ENCODE measurements around the gene PRKAR1B. TPM values are rescaled to one million over a fixed set of nuclear protein-coding genes. Genes with fewer than 3 reads are reported as not detected.

PRKAR1B gene
- total and polyA plus RNA-seq, 8 donors: 4.5 to 45.8 (median 11.1) TPM

DNA sequence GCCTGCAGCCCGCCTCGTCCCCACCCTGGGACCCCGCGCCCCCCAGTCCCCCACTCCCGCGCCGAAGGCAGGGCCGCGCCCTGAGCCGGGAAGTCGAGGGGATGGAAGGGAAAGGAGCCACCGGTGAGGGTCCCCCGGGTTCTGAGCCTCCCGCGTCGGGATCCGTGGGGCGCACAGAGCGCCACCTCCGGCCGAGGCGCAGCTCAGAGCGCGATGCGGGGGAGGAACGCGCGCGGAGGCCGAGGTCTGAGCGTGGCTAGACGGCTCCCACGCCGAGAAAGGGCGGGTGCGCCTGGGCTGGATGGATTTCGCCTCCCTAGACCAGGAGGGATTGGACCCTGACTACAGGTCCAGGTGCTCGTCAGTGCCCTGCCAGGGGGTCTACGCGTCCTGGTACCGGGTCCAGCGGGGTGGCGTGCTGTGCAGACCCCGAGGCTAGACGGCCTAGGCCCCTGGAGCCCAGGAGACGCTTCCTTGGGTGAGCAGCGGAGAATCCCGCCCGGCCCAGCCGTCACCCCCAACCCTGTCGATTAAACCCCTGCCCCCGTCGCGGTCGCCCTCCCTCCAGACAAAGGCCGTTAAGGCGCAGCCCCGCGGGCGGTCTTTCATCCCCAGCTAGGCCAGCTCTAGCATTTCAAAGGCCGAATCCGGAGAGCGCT lies 206.4 kb downstream of the PRKAR1B start:
- peak overlapping the region; percentile 83 to 95 (median 92) for H3K27ac ChIP-seq
- TF ChIP-seq POLR2AphosphoS5 (IDR thresholded peaks at IDR 0.05) (no peak), EP300 (IDR thresholded peaks at IDR 0.05) (no peak), POLR2A (IDR thresholded peaks at IDR 0.05) (no peak)
- TF ChIP-seq, protein P1, sequence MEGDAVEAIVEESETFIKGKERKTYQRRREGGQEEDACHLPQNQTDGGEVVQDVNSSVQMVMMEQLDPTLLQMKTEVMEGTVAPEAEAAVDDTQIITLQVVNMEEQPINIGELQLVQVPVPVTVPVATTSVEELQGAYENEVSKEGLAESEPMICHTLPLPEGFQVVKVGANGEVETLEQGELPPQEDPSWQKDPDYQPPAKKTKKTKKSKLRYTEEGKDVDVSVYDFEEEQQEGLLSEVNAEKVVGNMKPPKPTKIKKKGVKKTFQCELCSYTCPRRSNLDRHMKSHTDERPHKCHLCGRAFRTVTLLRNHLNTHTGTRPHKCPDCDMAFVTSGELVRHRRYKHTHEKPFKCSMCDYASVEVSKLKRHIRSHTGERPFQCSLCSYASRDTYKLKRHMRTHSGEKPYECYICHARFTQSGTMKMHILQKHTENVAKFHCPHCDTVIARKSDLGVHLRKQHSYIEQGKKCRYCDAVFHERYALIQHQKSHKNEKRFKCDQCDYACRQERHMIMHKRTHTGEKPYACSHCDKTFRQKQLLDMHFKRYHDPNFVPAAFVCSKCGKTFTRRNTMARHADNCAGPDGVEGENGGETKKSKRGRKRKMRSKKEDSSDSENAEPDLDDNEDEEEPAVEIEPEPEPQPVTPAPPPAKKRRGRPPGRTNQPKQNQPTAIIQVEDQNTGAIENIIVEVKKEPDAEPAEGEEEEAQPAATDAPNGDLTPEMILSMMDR (IDR thresholded peaks at IDR 0.05): no peak
- WGBS, 5 donors: 8 to 21% (median 10%) methylated on average over 38 to 63 of the region's 63 CpGs
- H3K36me3 ChIP-seq: no peaks in the 10 kb centered on the region
- DNase-seq: peak in 1 of 2 donors; percentile 69
- peaks cover 5 to 83% (median 47%) of the 10 kb centered on the region in 3 donors for H3K27me3 ChIP-seq
- H3K9me3 ChIP-seq: no peaks in the 10 kb centered on the region
- peak overlapping the region; percentile 51 to 85 (median 72) for H3K4me3 ChIP-seq
- intact Hi-C loops (cut with DNase I; ENCODE audit: low total_unique reads): no loop called here
- H3K4me1 ChIP-seq: peaks cover 51 to 68% (median 62%) of the 10 kb centered on the region in 4 donors

DNA sequence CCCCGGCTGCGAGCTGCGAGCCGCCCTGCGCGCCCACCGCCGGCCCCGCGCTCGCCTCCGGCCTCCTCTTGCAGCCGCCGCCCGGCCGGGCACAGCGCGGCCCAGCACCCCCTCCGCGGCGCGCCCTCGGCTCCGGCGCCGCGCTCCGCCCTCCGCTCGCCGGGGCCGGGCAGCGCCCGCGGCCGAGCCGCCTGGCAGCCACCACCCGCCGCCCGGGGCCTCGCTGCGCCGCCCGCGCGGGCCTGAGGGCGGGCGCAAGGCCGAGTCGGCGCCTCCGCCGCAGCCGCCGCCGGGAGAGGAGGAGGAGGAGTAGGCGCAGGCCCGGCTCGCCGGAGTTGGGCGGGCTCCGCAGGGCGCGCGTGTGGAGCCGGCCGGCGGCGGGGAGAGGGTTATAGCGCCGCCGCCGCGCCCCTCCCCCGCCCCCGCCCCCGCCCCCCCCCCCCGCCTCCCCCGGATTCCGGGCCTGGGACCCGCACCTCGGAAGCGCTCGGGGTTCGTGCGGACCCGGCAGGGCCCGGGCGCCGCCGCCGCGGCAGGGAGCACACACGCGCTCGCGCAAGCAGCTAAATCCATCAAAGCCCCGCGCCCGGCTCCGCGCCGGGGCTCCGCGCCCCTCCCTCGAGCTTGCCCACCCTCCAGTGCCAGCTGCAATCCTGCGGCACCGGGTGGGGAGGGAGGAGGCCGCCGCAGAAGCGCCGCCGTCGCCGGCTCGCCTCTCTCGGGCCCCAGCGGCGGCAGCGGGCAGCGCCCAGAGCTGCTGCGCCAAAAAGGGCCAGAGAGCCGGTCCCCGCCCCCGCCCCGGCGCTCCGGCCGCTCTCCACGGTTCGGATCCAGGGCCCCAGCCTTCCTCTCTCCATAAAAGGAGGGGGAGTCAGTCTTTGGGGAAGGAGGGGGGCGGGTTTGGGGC lies 207.3 kb downstream of the PRKAR1B start, which contains the start of gene PDGFA:
Gene PDGFA, minus strand, starts transcription at position 363 of the 907 bp plus-strand sequence. CDS start 845 bp downstream, outside the sequence.
- intact Hi-C loops (cut with DNase I; ENCODE audit: low total_unique reads): loop anchor here (10.0 kb wide), 1 partner anchor 185 kb away; no protein-coding TSS in a partner anchor
- Histone ChIP-seq H3K36me3 (no peaks in the 10 kb centered on the region), H3K27ac (peak within 1 kb of the TSS; percentile 92 to 95 (median 94)), H3K27me3 (peaks cover 5 to 88% (median 47%) of the 10 kb centered on the region in 3 donors), H3K4me1 (peaks cover 56 to 77% (median 71%) of the 10 kb centered on the region in 4 donors), H3K9me3 (no peaks in the 10 kb centered on the region), H3K4me3 (peak within 1 kb of the TSS; percentile 67 to 85 (median 76))
- TF ChIP-seq POLR2AphosphoS5 (IDR thresholded peaks at IDR 0.05): peak in 2 of 3 donors; percentile 61 to 70
- TF ChIP-seq EP300 (IDR thresholded peaks at IDR 0.05): no peak
- TF ChIP-seq, protein P1 (IDR thresholded peaks at IDR 0.05): peak in 4 of 7 experiments; percentile 21 to 54 (median 28)
- no peak for TF ChIP-seq POLR2A (IDR thresholded peaks at IDR 0.05)
- peak; percentile 68 to 89 for DNase-seq
- 0 to 1% (median 1%) methylated on average over 50 to 117 of the region's 132 CpGs; no CpG with 5 or more reads in 1 of the 5 donors for WGBS, 5 donors

DNA sequence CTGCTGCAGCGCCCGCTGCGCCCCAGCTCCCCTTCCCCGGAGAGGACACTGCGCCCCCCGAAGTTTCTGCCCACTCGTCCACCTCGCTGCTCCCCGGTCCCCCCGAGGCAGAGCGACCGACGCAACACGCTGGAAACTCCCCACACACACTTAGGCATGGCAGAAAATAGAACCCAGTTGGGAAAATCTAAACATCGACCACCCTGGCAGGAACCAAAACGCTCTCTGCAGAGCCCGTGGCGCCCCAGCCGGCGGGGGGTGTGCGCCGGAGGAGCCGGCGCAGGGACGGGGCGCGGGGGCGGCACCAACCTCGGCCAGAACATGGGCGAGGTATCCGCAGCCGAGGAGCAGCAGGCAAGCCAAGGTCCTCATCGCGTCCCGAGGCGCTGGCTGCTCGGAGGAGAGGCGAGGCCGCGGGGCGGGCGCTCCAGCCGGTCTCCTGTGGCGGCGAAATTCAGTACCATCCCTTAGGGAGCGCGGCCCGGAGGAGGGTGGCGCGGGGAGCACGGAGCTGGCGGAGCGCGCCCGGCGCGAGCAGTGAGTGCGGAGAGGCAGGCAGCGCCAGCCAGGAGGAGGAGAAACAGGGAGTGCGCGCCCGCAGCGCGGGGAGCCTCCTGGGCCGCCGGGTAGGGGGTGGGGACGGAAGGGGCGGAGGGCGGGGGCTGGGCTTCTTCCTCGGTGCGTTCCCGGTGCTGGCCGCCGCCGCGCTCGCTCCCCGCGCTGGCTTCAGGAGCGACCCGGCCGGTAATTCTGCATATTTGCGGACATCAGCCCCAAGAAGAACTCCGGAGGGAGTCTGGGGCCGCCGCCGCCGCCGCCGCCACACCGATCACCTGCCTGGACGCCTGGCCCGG lies 208.2 kb downstream of the PRKAR1B start:
- Histone ChIP-seq H3K27me3 (peaks cover 5 to 84% (median 47%) of the 10 kb centered on the region in 3 donors), H3K36me3 (peaks cover 0 to 4% (median 0%) of the 10 kb centered on the region in 4 donors), H3K9me3 (no peaks in the 10 kb centered on the region), H3K4me3 (peak overlapping the region; percentile 67 to 85 (median 76)), H3K4me1 (peaks cover 64 to 86% (median 80%) of the 10 kb centered on the region in 4 donors), H3K27ac (peak overlapping the region; percentile 92 to 95 (median 94))
- no peak for TF ChIP-seq EP300 (IDR thresholded peaks at IDR 0.05)
- TF ChIP-seq POLR2AphosphoS5 (IDR thresholded peaks at IDR 0.05): peak; percentile 66 to 96 (median 84)
- TF ChIP-seq, protein P1 (IDR thresholded peaks at IDR 0.05): no peak
- TF ChIP-seq POLR2A (IDR thresholded peaks at IDR 0.05): peak in 1 of 4 donors; percentile 74
- intact Hi-C loops (cut with DNase I; ENCODE audit: low total_unique reads): loop anchor here (10.0 kb wide), 1 partner anchor 184 kb away; no protein-coding TSS in a partner anchor
- peak; percentile 89 to 94 for DNase-seq
- WGBS, 5 donors: 0 to 1% (median 1%) methylated on average over 30 to 93 of the region's 93 CpGs

Data from stomach (tissue), 9 donors.